ENCODE results near the gene RPRML. TPM values are rescaled to one million over a fixed set of nuclear protein-coding genes. Genes with fewer than 3 reads are reported as not detected.

Gene RPRML
- total RNA-seq, 4 donors from 2014 or later = 0.48 TPM; not detected in 3

- intact Hi-C loops (cut with DNase I; ENCODE audit: low total_unique reads) = loop anchor here (10.0 kb wide), 1 partner anchor 48 kb away; no protein-coding TSS in a partner anchor
- H3K27me3 ChIP-seq = no peaks in the 10 kb centered on the region
- H3K9me3 ChIP-seq = no peaks in the 10 kb centered on the region
- H3K27ac ChIP-seq = no peak overlapping the region
- H3K36me3 ChIP-seq = no peaks in the 10 kb centered on the region
- no peak for DNase-seq
- 70% methylated on average over 3 of the region's 3 CpGs; no CpG with 5 or more reads in 1 of the 2 donors for WGBS, 2 donors (ENCODE audit: low coverage in 1 of 2)
- TF ChIP-seq, protein P1, sequence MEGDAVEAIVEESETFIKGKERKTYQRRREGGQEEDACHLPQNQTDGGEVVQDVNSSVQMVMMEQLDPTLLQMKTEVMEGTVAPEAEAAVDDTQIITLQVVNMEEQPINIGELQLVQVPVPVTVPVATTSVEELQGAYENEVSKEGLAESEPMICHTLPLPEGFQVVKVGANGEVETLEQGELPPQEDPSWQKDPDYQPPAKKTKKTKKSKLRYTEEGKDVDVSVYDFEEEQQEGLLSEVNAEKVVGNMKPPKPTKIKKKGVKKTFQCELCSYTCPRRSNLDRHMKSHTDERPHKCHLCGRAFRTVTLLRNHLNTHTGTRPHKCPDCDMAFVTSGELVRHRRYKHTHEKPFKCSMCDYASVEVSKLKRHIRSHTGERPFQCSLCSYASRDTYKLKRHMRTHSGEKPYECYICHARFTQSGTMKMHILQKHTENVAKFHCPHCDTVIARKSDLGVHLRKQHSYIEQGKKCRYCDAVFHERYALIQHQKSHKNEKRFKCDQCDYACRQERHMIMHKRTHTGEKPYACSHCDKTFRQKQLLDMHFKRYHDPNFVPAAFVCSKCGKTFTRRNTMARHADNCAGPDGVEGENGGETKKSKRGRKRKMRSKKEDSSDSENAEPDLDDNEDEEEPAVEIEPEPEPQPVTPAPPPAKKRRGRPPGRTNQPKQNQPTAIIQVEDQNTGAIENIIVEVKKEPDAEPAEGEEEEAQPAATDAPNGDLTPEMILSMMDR (IDR thresholded peaks at IDR 0.05) = no peak
- TF ChIP-seq POLR2A (IDR thresholded peaks at IDR 0.05) (no peak), POLR2AphosphoS5 (IDR thresholded peaks at IDR 0.05) (no peak), EP300 (IDR thresholded peaks at IDR 0.05; ENCODE audit: low read depth) (no peak)
- in situ Hi-C loops (cut with MboI; ENCODE audit: low pct_ligation_motif_present in 1 of 4, low pct_unique_long_range_greater_than_20kb in 1 of 4, low sequenced_read_pairs in 3 of 4) = loop anchor here in 1 of 4 donors (10.0 kb wide), 1 partner anchor 48 kb away; no protein-coding TSS in a partner anchor
- H3K4me3 ChIP-seq = no peak overlapping the region
- H3K4me1 ChIP-seq = peaks cover 6 to 14% (median 10%) of the 10 kb centered on the region in 4 donors
These were observed 31.8 kb downstream of the RPRML start for GRCh38 chr17:46947216-46947615.

DNA sequence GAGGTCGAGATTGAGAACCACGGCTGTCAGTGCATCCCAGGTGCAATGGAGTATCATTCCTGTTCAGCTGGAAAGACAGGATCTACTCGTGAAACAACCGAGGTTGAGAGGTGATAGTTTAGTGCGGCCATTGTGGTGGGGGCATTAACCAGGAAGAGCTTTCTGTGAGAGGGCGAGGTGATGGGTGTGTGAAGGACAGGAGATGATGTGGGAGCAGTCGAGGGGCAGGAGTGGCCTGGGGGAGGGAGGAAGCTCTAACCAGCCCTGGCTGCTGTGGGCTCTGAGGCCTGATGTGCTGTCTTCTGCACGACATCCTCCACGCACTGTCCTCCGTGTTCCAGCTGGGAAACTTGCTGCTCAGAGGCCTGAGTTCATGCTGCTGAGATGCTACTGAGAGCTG, 34.1 kb downstream of the RPRML start:
- intact Hi-C loops (cut with DNase I; ENCODE audit: low total_unique reads) = loop anchor here (10.0 kb wide), 1 partner anchor 50 kb away; no protein-coding TSS in a partner anchor
- H3K36me3 ChIP-seq = peaks cover 0 to 6% (median 3%) of the 10 kb centered on the region in 4 donors
- H3K4me3 ChIP-seq = no peak overlapping the region
- peaks cover 6 to 14% (median 10%) of the 10 kb centered on the region in 4 donors for H3K4me1 ChIP-seq
- in situ Hi-C loops (cut with MboI; ENCODE audit: low pct_ligation_motif_present in 1 of 4, low pct_unique_long_range_greater_than_20kb in 1 of 4, low sequenced_read_pairs in 3 of 4) = loop anchor here in 2 of 4 donors (5.0 to 10.0 kb wide), 2 partner anchors 47 to 50 kb away; no protein-coding TSS in a partner anchor
- 48 to 70% methylated on average over 2 to 10 of the region's 10 CpGs for WGBS, 2 donors (ENCODE audit: low coverage in 1 of 2)
- TF ChIP-seq POLR2A (IDR thresholded peaks at IDR 0.05) (no peak), EP300 (IDR thresholded peaks at IDR 0.05; ENCODE audit: low read depth) (no peak), POLR2AphosphoS5 (IDR thresholded peaks at IDR 0.05) (peak in 1 of 3 donors; percentile 7)
- H3K27ac ChIP-seq = no peak overlapping the region
- no peaks in the 10 kb centered on the region for H3K27me3 ChIP-seq
- DNase-seq = no peak
- no peaks in the 10 kb centered on the region for H3K9me3 ChIP-seq

- DNase-seq = no peak
- no peak overlapping the region for H3K4me3 ChIP-seq
- H3K27ac ChIP-seq = no peak overlapping the region
- WGBS, 2 donors (ENCODE audit: low coverage in 1 of 2) = 13 to 27% methylated on average over 3 to 21 of the region's 21 CpGs
- in situ Hi-C loops (cut with MboI; ENCODE audit: low pct_ligation_motif_present in 1 of 4, low pct_unique_long_range_greater_than_20kb in 1 of 4, low sequenced_read_pairs in 3 of 4) (loop anchor here in 2 of 4 donors (5.0 to 10.0 kb wide), 2 partner anchors 49 to 51 kb away; no protein-coding TSS in a partner anchor), intact Hi-C loops (cut with DNase I; ENCODE audit: low total_unique reads) (loop anchor here (10.0 kb wide), 1 partner anchor 51 kb away; no protein-coding TSS in a partner anchor)
- H3K36me3 ChIP-seq = peaks cover 0 to 17% (median 4%) of the 10 kb centered on the region in 4 donors
- peak in 2 of 3 donors; percentile 5 to 12 for TF ChIP-seq POLR2AphosphoS5 (IDR thresholded peaks at IDR 0.05)
- no peak for TF ChIP-seq POLR2A (IDR thresholded peaks at IDR 0.05)
- no peaks in the 10 kb centered on the region for H3K9me3 ChIP-seq
- H3K27me3 ChIP-seq = no peaks in the 10 kb centered on the region
- H3K4me1 ChIP-seq = peaks cover 6 to 14% (median 10%) of the 10 kb centered on the region in 4 donors
These were observed 35.3 kb downstream of the RPRML start for GRCh38 chr17:46943501-46944393.

DNA sequence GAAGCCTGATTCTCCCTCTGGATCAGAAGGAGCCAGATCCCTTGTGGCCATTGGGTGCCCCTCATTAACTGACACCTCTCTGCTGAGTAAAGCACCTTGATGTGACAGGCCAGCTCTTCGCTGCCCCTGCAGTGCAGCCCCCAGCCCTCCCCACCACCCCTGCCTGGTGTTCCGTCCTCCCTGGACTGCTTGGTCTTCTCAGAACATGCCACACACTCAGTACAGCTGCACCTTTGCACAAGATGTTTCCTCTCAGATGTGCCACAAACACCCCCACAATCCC, 35.9 kb downstream of the RPRML start:
- no peak overlapping the region for H3K4me3 ChIP-seq
- no peaks in the 10 kb centered on the region for H3K9me3 ChIP-seq
- H3K27ac ChIP-seq = no peak overlapping the region
- peaks cover 0 to 21% (median 7%) of the 10 kb centered on the region in 4 donors for H3K36me3 ChIP-seq
- no peaks in the 10 kb centered on the region for H3K27me3 ChIP-seq
- in situ Hi-C loops (cut with MboI; ENCODE audit: low pct_ligation_motif_present in 1 of 4, low pct_unique_long_range_greater_than_20kb in 1 of 4, low sequenced_read_pairs in 3 of 4) (loop anchor here in 2 of 4 donors (5.0 to 10.0 kb wide), 2 partner anchors 49 to 52 kb away; no protein-coding TSS in a partner anchor), intact Hi-C loops (cut with DNase I; ENCODE audit: low total_unique reads) (loop anchor here (10.0 kb wide), 1 partner anchor 52 kb away; no protein-coding TSS in a partner anchor)
- H3K4me1 ChIP-seq = peaks cover 6 to 14% (median 10%) of the 10 kb centered on the region in 4 donors
- TF ChIP-seq, protein P1 (IDR thresholded peaks at IDR 0.05) = no peak
- TF ChIP-seq EP300 (IDR thresholded peaks at IDR 0.05; ENCODE audit: low read depth) (no peak), POLR2AphosphoS5 (IDR thresholded peaks at IDR 0.05) (no peak), POLR2A (IDR thresholded peaks at IDR 0.05) (no peak)
- DNase-seq = no peak
- WGBS, 2 donors (ENCODE audit: low coverage in 1 of 2) = 62 to 83% methylated on average over 2 of the region's 2 CpGs

Measured in transverse colon (tissue), 4 donors.